Inferior parietal cortex (tissue), 1 donor: ENCODE results near the gene TRANK1.
"Not testable (repeated sequence)": the region's sequence is repeated elsewhere in the genome, so short reads cannot be mapped to it uniquely, and the experiment has no call there.

Source experiments
- DNase-seq: peaks from one replicate; pipeline ENCODE4 v3.0.0-alpha.2; 2016; ENCODE audit errors: extremely low spot score

Gene TRANK1

GRCh38 chr3:36957862-36958686 lies 13.2 kb upstream of the TRANK1 start:
- DNase-seq: peak; percentile 36

- no peak for DNase-seq
Observed at GRCh38 chr3:36957063-36957462, 12.2 kb upstream of the TRANK1 start.

GRCh38 chr3:36956155-36956554 lies 11.3 kb upstream of the TRANK1 start:
- no peak for DNase-seq

- no peak for DNase-seq
Observed at GRCh38 chr3:36954452-36955134, 9.7 kb upstream of the TRANK1 start.

- DNase-seq: not testable (repeated sequence)
Observed at GRCh38 chr3:36947814-36948213, 3.0 kb upstream of the TRANK1 start.

- DNase-seq: no peak
Observed at GRCh38 chr3:36945333-36945980, 603 bp upstream of the TRANK1 start.

GRCh38 chr3:36944012-36944640 lies 728 bp downstream of the TRANK1 start:
- peak; percentile 44 for DNase-seq

- no peak for DNase-seq
Observed at GRCh38 chr3:36943601-36944000, 1.3 kb downstream of the TRANK1 start.

GRCh38 chr3:36942638-36943248 lies 2.1 kb downstream of the TRANK1 start:
- DNase-seq: no peak

- no peak for DNase-seq
Observed at GRCh38 chr3:36941658-36942057, 3.2 kb downstream of the TRANK1 start.

GRCh38 chr3:36941162-36941561 lies 3.7 kb downstream of the TRANK1 start:
- no peak for DNase-seq

- DNase-seq: no peak
Observed at GRCh38 chr3:36937492-36937891, 7.4 kb downstream of the TRANK1 start.

GRCh38 chr3:36933540-36934296 lies 11.1 kb downstream of the TRANK1 start:
- no peak for DNase-seq

- DNase-seq: not testable (repeated sequence)
Observed at GRCh38 chr3:36931424-36931823, 13.4 kb downstream of the TRANK1 start.

GRCh38 chr3:36928220-36928619 lies 16.6 kb downstream of the TRANK1 start:
- DNase-seq: no peak

- DNase-seq: no peak
Observed at GRCh38 chr3:36926292-36926897, 18.5 kb downstream of the TRANK1 start.

- no peak for DNase-seq
Observed at GRCh38 chr3:36924744-36925521, 19.9 kb downstream of the TRANK1 start.

- no peak for DNase-seq
Observed at GRCh38 chr3:36923981-36924743, 20.7 kb downstream of the TRANK1 start.

GRCh38 chr3:36923523-36923943 lies 21.3 kb downstream of the TRANK1 start:
- no peak for DNase-seq
